SK-N-SH (cell line): ENCODE results near the gene FXYD5. TPM values are rescaled to one million over a fixed set of nuclear protein-coding genes. Genes with fewer than 3 reads are reported as not detected.

Experiments
- CTCF ChIA-PET: fragments of 300-600, 350-600 bp; formaldehyde crosslinking; extraction: SDS; loops from one replicate; lab custom pipeline; 2021; lab: Yijun Ruan, JAX
- POLR2A ChIA-PET: fragments of 350-600 bp; sonication (Branson Sonifier 250); formaldehyde crosslinking; extraction: SDS; loops from one replicate; lab custom pipeline; 2020; ENCODE audit warnings: antibody characterized with exemption, inconsistent platforms; lab: Yijun Ruan, JAX
- DNase-seq: peaks from one replicate; pipeline ENCODE4 v3.0.0; 2012
- H2AFZ ChIP-seq: fragments of 200-600 bp; sonication (generic); 2 replicates; pipeline ENCODE4 v1.8.1; 2016; ENCODE audit warnings: antibody characterized with exemption, mild to moderate bottlenecking, low read depth
- H3F3A ChIP-seq: fragments of 200-600 bp; sonication (generic); replicated peaks from 2 replicates; pipeline ENCODE3; 2016; ENCODE audit warnings: antibody characterized with exemption, mild to moderate bottlenecking; ENCODE audit not compliant: insufficient read depth
- H3K27ac ChIP-seq, 2 experiments: fragments of 200-500 bp in 1 of 2; fragments of 200-600 bp in 1 of 2; sonication (Bioruptor generic) in 1 of 2; sonication (generic), shearing (Covaris generic) in 1 of 2; 2 replicates each; pipeline versions ENCODE4 v1.5.1 to v1.6.1; 2014 to 2016; ENCODE audit warnings: low read depth in 2 of 2, inconsistent platforms in 1 of 2, low read length in 1 of 2, mild to moderate bottlenecking in 1 of 2, mixed read lengths in 1 of 2
- H3K27me3 ChIP-seq: fragments of 200-600 bp; sonication (generic), shearing (Covaris generic); 2 replicates; pipeline ENCODE4 v1.6.1; 2016; ENCODE audit warnings: mixed run types; ENCODE audit not compliant: insufficient read depth
- H3K36me3 ChIP-seq, 2 experiments: fragments of 200-500 bp in 1 of 2; fragments of 200-600 bp in 1 of 2; sonication (Bioruptor generic) in 1 of 2; sonication (generic) in 1 of 2; replicated peaks in 1 of 2; 2 replicates each; pipeline versions ENCODE3 to v1.5.1; 2014 to 2016; ENCODE audit warnings: low read length in 1 of 2, mild to moderate bottlenecking in 1 of 2; ENCODE audit not compliant: insufficient read depth in 2 of 2, control insufficient read depth in 1 of 2
- H3K4me1 ChIP-seq, 2 experiments: fragments of 200-500 bp in 1 of 2; fragments of 200-600 bp in 1 of 2; sonication (Bioruptor generic) in 1 of 2; sonication (generic), shearing (Covaris generic) in 1 of 2; 2 replicates each; pipeline versions ENCODE4 v1.5.1 to v1.6.1; 2014 to 2016; ENCODE audit warnings: low read depth in 1 of 2, low read length in 1 of 2, mixed run types in 1 of 2; ENCODE audit not compliant: insufficient read depth in 2 of 2, control insufficient read depth in 1 of 2
- H3K4me2 ChIP-seq: fragments of 200-600 bp; sonication (generic), shearing (Covaris generic); 2 replicates; pipeline ENCODE4 v1.6.1; 2017; ENCODE audit warnings: mixed run types
- H3K4me3 ChIP-seq, 2 experiments: fragments of 200-500 bp in 1 of 2; fragments of 200-600 bp in 1 of 2; sonication (Bioruptor generic) in 1 of 2; sonication (generic), shearing (Covaris generic) in 1 of 2; 2 replicates each; pipeline versions ENCODE4 v1.5.1 to v1.8.1; 2014 to 2016; ENCODE audit warnings: low read depth in 2 of 2, inconsistent platforms in 1 of 2, low read length in 1 of 2, mild to moderate bottlenecking in 1 of 2, mixed read lengths in 1 of 2, moderate library complexity in 1 of 2
- H3K79me2 ChIP-seq: fragments of 200-600 bp; sonication (generic); 2 replicates; pipeline ENCODE4 v1.8.1; 2017; ENCODE audit warnings: mild to moderate bottlenecking; ENCODE audit not compliant: insufficient read depth
- H3K9ac ChIP-seq: fragments of 200-600 bp; sonication (generic); 2 replicates; pipeline ENCODE4 v1.6.1; 2017; ENCODE audit warnings: mixed run types
- H3K9me2 ChIP-seq: fragments of 200-600 bp; sonication (generic); 2 replicates; pipeline ENCODE4 v1.6.1; 2017; ENCODE audit warnings: mixed run types
- H3K9me3 ChIP-seq: fragments of 200-600 bp; sonication (generic); 2 replicates; pipeline ENCODE4 v1.6.1; 2017; ENCODE audit warnings: mixed run types, mild to moderate bottlenecking, moderate library complexity
- H4K20me1 ChIP-seq: fragments of 200-600 bp; sonication (generic); 2 replicates; pipeline ENCODE4 v1.6.1; 2017; ENCODE audit warnings: mild to moderate bottlenecking, mixed run types; ENCODE audit not compliant: insufficient read depth
- EP300 ChIP-seq, 2 experiments: IDR thresholded peaks; 2 replicates each; pipeline versions ENCODE4 v1.4.0 to v1.6.1; 2012; ENCODE audit warnings: borderline replicate concordance in 1 of 2, low read depth in 1 of 2, low read length in 1 of 2
- FOSL2 ChIP-seq: IDR thresholded peaks from 2 replicates; pipeline ENCODE4 v1.4.0; 2012; ENCODE audit warnings: low read depth, mild to moderate bottlenecking, moderate library complexity, borderline replicate concordance
- FOXJ3 ChIP-seq: sonication (generic); formaldehyde crosslinking; IDR thresholded peaks from 2 replicates; pipeline ENCODE4 v1.5.1; 2020; ENCODE audit warnings: mild to moderate bottlenecking, missing genetic modification reagents
- FOXM1 ChIP-seq: IDR thresholded peaks from 2 replicates; pipeline ENCODE4 v1.4.0; 2012; ENCODE audit warnings: low read depth, mild to moderate bottlenecking
- GABPA ChIP-seq: IDR thresholded peaks from 2 replicates; pipeline ENCODE4 v1.4.0; 2012; ENCODE audit warnings: low read depth, mild to moderate bottlenecking
- JUND ChIP-seq: IDR thresholded peaks from 2 replicates; pipeline ENCODE4 v1.4.0; 2012
- NFIC ChIP-seq: IDR thresholded peaks from 2 replicates; pipeline ENCODE4 v1.4.0; 2012; ENCODE audit warnings: borderline replicate concordance
- TAF1 ChIP-seq: IDR thresholded peaks from 2 replicates; pipeline ENCODE4 v1.6.1; 2012; ENCODE audit warnings: low read depth, mild to moderate bottlenecking, low read length, moderate library complexity, borderline replicate concordance
- WGBS: methylation state at CpG from one replicate; pipeline ENCODE4 v1.1.6; 2017; ENCODE audit warnings: low lambda C conversion rate; 5-methylcytosine and 5-hydroxymethylcytosine counted together
- polyA plus RNA-seq, 3 experiments: library from polyadenylated mRNA; depleted of rRNA; stranded (reverse); fragments of >200 nt; gene quantifications; 2 replicates each; pipeline ENCODE4 v1.2.3, GENCODE V29; 2012
- TF ChIP-seq, protein P1 (sequence below): IDR thresholded peaks from 2 replicates; pipeline ENCODE4 v1.4.0; 2012; ENCODE audit warnings: low read depth, borderline replicate concordance
- TF ChIP-seq, protein P2 (sequence below): IDR thresholded peaks from 2 replicates; pipeline ENCODE4 v1.4.0; 2012; ENCODE audit warnings: low read depth, borderline replicate concordance

Gene FXYD5
- polyA plus RNA-seq, 1 of the 3 experiments (the other 2 are of a cell fraction), result 195 TPM

DNA sequence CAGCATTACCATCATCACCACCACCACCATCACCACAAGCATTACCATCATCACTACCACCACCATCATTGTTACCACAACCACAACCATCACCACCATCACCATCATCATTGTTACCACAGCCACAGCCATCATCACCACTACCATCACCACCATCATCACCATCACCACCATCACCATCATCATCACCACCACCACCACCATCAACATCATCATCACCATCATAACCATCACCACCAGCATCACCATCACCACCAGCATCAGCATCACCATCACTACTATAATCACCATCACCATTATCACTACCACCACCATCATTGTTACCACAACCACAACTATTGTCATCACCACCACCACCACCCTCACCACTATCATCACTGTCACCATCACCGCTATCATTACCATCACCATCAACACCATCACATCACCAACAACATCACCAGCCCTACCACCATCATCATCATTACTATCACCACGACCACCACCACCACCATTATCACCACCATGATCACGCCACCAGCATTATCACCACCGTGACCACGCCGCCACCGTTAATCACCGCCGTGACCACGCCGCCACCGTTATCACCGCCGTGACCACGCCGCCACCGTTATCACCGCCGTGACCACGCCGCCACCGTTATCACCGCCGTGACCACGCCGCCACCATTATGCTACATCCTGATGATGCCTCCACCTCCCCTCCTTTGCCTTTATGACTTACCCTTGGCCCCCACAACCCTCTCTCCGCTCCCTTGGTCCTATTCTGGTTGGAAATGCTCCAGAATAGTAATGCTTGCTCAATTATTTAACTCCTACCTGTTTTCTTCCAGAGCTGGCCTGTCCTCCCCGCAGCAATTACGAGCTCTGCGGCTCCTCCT is 48.9 kb upstream of the FXYD5 start:
- Histone ChIP-seq H2AFZ (no peak overlapping the region), H3K4me2 (no peak overlapping the region), H3K4me3 (no peak overlapping the region), H3K27ac (no peak overlapping the region), H3F3A (peaks cover 4% of the 10 kb centered on the region), H3K9me2 (no peaks in the 10 kb centered on the region), H3K27me3 (no peaks in the 10 kb centered on the region), H3K4me1 (no peaks in the 10 kb centered on the region), H3K79me2 (no peaks in the 10 kb centered on the region), H3K36me3 (no peaks in the 10 kb centered on the region), H4K20me1 (no peaks in the 10 kb centered on the region), H3K9me3 (no peaks in the 10 kb centered on the region), H3K9ac (no peak overlapping the region)
- CTCF ChIA-PET, result interaction anchor here (0.7 to 1.6 kb wide), 3 partner anchors 9 to 10 kb away, joined by 3 to 6 read pairs (median 6); partner anchors contain the start of gene FXYD3
- no peak for DNase-seq
- TF ChIP-seq, protein P1, sequence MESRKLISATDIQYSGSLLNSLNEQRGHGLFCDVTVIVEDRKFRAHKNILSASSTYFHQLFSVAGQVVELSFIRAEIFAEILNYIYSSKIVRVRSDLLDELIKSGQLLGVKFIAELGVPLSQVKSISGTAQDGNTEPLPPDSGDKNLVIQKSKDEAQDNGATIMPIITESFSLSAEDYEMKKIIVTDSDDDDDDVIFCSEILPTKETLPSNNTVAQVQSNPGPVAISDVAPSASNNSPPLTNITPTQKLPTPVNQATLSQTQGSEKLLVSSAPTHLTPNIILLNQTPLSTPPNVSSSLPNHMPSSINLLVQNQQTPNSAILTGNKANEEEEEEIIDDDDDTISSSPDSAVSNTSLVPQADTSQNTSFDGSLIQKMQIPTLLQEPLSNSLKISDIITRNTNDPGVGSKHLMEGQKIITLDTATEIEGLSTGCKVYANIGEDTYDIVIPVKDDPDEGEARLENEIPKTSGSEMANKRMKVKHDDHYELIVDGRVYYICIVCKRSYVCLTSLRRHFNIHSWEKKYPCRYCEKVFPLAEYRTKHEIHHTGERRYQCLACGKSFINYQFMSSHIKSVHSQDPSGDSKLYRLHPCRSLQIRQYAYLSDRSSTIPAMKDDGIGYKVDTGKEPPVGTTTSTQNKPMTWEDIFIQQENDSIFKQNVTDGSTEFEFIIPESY, result no peak
- TF ChIP-seq NFIC (no peak), FOXJ3 (CRISPR knock-in tag) (no peak), JUND (no peak)
- TF ChIP-seq, protein P2, sequence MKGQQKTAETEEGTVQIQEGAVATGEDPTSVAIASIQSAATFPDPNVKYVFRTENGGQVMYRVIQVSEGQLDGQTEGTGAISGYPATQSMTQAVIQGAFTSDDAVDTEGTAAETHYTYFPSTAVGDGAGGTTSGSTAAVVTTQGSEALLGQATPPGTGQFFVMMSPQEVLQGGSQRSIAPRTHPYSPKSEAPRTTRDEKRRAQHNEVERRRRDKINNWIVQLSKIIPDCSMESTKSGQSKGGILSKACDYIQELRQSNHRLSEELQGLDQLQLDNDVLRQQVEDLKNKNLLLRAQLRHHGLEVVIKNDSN, result no peak
- POLR2A ChIA-PET, result no interaction called here
- 82% methylated on average over 30 of the region's 30 CpGs for WGBS

DNA sequence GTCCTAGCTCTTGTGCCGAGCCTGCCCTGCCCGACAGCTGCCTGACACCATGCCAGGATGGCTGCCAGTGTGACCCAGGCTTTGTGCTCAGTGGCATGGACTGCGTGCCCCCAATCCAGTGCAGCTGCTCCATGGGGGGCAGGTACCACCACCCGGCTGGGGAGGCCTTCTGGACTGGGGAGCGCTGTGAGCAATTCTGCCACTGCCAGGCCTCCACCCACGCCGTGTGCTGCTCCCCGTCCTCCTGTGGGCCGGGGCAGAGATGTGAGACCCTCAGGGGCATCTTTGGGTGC is 48.3 kb upstream of the FXYD5 start:
- Histone ChIP-seq H3K79me2 (no peaks in the 10 kb centered on the region), H3K36me3 (no peaks in the 10 kb centered on the region), H3F3A (peaks cover 4% of the 10 kb centered on the region), H2AFZ (no peak overlapping the region), H3K4me1 (no peaks in the 10 kb centered on the region), H3K9me2 (no peaks in the 10 kb centered on the region), H3K4me3 (no peak overlapping the region), H3K9me3 (no peaks in the 10 kb centered on the region), H3K4me2 (no peak overlapping the region), H4K20me1 (no peaks in the 10 kb centered on the region), H3K27ac (no peak overlapping the region), H3K9ac (no peak overlapping the region), H3K27me3 (no peaks in the 10 kb centered on the region)
- POLR2A ChIA-PET, result no interaction called here
- WGBS, result 64% methylated on average over 7 of the region's 9 CpGs
- no peak for DNase-seq
- TF ChIP-seq NFIC (no peak), EP300 (IDR thresholded peaks at IDR 0.05; ENCODE audit: borderline replicate concordance in 1 of 2, low read depth in 1 of 2, low read length in 1 of 2) (no peak), FOSL2 (no peak), FOXM1 (no peak), TAF1 (no peak), GABPA (no peak)
- TF ChIP-seq, protein P2, result no peak
- CTCF ChIA-PET, result interaction anchor here (0.7 to 1.5 kb wide), 2 partner anchors 9 kb away, joined by 3 to 6 read pairs; partner anchors contain the start of gene FXYD3
